ENCODE data around the gene PCBP3. TPM values are rescaled to one million over a fixed set of nuclear protein-coding genes. Genes with fewer than 3 reads are reported as not detected.
A peak's percentile ranks its signal among the peaks of the same experiment; 100 is the strongest.
"Not testable (repeated sequence)": the region's sequence is repeated elsewhere in the genome, so short reads cannot be mapped to it uniquely, and the experiment has no call there.

PCBP3 gene
- total RNA-seq, 1 donor from 2014 or later = not detected

GRCh38 chr21:45830720-45831366 lies 187.3 kb downstream of the PCBP3 start:
- H3K27me3 ChIP-seq (ENCODE audit: control insufficient read depth, insufficient read depth, low read length) = no peaks in the 10 kb centered on the region

DNA sequence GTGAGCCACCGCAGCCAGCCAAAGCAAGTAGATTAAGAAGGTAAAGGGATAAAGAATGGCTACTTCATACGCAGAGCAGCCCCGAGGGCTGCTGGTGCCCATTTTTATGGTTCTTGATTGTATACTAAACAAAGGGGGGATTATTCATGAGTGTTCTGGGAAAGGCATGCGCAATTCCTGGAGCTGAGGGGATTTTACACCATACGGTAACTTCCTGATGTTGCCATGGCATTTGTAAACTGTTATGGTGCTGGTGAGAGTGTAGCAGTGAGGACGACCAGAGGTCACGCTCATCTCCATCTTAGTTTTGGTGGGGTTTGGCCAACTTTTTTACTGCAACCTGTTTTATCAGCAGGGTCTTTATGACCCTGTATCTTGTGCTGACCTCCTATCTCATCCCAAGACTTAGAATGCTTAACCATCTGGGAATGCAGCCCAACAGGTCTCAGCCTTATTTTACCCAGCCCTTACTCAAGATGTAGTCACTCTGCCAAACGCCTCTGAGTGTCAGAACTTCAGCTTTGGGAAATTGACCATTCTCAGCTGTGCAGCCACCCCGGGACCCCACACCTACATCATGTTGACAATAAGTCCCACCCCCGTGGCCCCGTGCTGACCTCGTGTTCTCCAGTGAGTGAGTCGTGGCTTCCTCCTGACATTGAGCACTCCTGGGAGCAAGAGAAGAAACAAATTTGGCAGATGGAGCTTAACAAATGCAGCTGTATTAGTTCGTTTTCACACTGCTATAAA lies 188.6 kb downstream of the PCBP3 start:
- FAIRE-seq (no peak), DNase-seq (ENCODE audit: low read depth) (peak; percentile 10)
- H3K36me3 ChIP-seq (ENCODE audit: control insufficient read depth, insufficient read depth, low read length) = no peaks in the 10 kb centered on the region
- H3K27me3 ChIP-seq (ENCODE audit: control insufficient read depth, insufficient read depth, low read length) = no peaks in the 10 kb centered on the region
- TF ChIP-seq CTCF (IDR thresholded peaks at IDR 0.05; ENCODE audit: insufficient read depth, low read length, severe bottlenecking) = no peak
- no peak overlapping the region for H3K4me3 ChIP-seq (ENCODE audit: low read depth, low read length)

More at GRCh38 chr21:45830720-45831366, 187.3 kb downstream of the PCBP3 start:
- TF ChIP-seq CTCF (IDR thresholded peaks at IDR 0.05; ENCODE audit: insufficient read depth, low read length, severe bottlenecking) = no peak
- H3K36me3 ChIP-seq (ENCODE audit: control insufficient read depth, insufficient read depth, low read length) = no peaks in the 10 kb centered on the region
- DNase-seq (ENCODE audit: low read depth) (no peak), FAIRE-seq (no peak)
- H3K4me3 ChIP-seq (ENCODE audit: low read depth, low read length) = no peak overlapping the region

GRCh38 chr21:45832741-45833235 lies 189.3 kb downstream of the PCBP3 start:
- FAIRE-seq; DNase-seq (ENCODE audit: low read depth); H3K36me3 ChIP-seq (ENCODE audit: control insufficient read depth, insufficient read depth, low read length); H3K4me3 ChIP-seq (ENCODE audit: low read depth, low read length); H3K27me3 ChIP-seq (ENCODE audit: control insufficient read depth, insufficient read depth, low read length): not testable (repeated sequence)

DNA sequence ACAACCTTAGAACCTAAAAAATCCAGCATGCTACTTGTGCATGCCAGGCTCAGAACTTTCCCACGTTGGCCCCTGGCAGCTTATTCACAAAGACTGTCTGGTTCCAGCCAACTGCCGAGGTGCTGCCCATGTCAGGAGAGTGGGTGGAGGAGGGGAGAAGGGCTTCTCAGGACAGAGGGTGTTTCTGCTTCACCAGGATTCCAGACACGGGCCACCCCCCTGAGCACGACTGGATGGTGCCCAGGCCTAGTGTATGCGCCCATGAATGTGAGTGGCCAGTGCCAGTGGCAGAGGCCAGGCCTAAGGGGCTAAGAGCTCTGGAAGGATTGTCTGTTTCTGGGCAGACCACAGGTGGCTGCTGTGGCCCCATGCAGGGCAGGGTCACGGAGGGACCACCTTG lies 189.9 kb downstream of the PCBP3 start:
- FAIRE-seq = no peak
- H3K27me3 ChIP-seq (ENCODE audit: control insufficient read depth, insufficient read depth, low read length) = no peaks in the 10 kb centered on the region
- no peaks in the 10 kb centered on the region for H3K36me3 ChIP-seq (ENCODE audit: control insufficient read depth, insufficient read depth, low read length)
- TF ChIP-seq CTCF (IDR thresholded peaks at IDR 0.05; ENCODE audit: insufficient read depth, low read length, severe bottlenecking) = no peak
- H3K4me3 ChIP-seq (ENCODE audit: low read depth, low read length) = no peak overlapping the region
- DNase-seq (ENCODE audit: low read depth) = no peak

GRCh38 chr21:45834026-45834715 lies 190.6 kb downstream of the PCBP3 start:
- no peaks in the 10 kb centered on the region for H3K36me3 ChIP-seq (ENCODE audit: control insufficient read depth, insufficient read depth, low read length)
- DNase-seq (ENCODE audit: low read depth) (no peak), FAIRE-seq (no peak)
- H3K27me3 ChIP-seq (ENCODE audit: control insufficient read depth, insufficient read depth, low read length) = no peaks in the 10 kb centered on the region
- no peak overlapping the region for H3K4me3 ChIP-seq (ENCODE audit: low read depth, low read length)
- TF ChIP-seq CTCF (IDR thresholded peaks at IDR 0.05; ENCODE audit: insufficient read depth, low read length, severe bottlenecking) = no peak

DNA sequence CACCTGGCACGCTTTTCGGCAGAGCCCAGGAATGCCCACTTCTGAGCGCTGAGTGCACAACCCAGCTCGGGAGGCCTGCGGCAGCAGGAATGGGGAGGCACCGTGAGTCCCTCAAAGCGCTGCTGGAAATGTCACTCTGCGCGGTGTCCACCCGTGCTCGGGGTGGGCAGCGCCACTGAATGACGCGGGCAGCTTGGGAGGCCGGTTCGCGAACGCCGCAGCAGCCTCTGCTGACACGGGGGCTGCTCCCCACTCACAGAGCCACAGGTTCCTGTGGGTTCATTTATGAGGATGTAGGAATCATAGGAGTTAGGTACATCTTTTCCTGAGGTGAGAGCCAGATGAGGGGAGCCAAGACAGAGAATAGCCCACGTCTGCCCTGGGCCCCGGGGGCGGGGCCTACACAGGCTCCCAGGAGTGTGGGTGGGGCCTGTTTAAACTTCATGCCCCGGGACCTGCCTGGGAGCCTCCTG lies 191.3 kb downstream of the PCBP3 start:
- Histone ChIP-seq H3K36me3 (ENCODE audit: control insufficient read depth, insufficient read depth, low read length) (no peaks in the 10 kb centered on the region), H3K27me3 (ENCODE audit: control insufficient read depth, insufficient read depth, low read length) (no peaks in the 10 kb centered on the region), H3K4me3 (ENCODE audit: low read depth, low read length) (no peak overlapping the region)
- FAIRE-seq (no peak), DNase-seq (ENCODE audit: low read depth) (no peak)
- TF ChIP-seq CTCF (IDR thresholded peaks at IDR 0.05; ENCODE audit: insufficient read depth, low read length, severe bottlenecking) = no peak

Measured in bronchial epithelial cell (primary cell).